GM23248 (cell line): Measurements from ENCODE around the gene PYGO1. TPM values are rescaled to one million over a fixed set of nuclear protein-coding genes. Genes with fewer than 3 reads are reported as not detected.
A peak's percentile ranks its signal among the peaks of the same experiment; 100 is the strongest.

Source experiments
- DNase-seq: peaks from one replicate; pipeline ENCODE4 v3.0.0-alpha.2; 2015
- H2AFZ ChIP-seq: fragments of 200-600 bp; sonication (generic); 2 replicates; pipeline ENCODE4 v1.6.1; 2016; ENCODE audit warnings: antibody characterized with exemption
- H3F3A ChIP-seq: fragments of 200-600 bp; sonication (generic); 2 replicates; pipeline ENCODE4 v1.6.1; 2016; ENCODE audit warnings: mild to moderate bottlenecking, antibody characterized with exemption, mixed run types; ENCODE audit not compliant: insufficient read depth
- H3K27ac ChIP-seq: fragments of 200-600 bp; sonication (generic); 2 replicates; pipeline ENCODE4 v1.5.1; 2016; ENCODE audit warnings: mild to moderate bottlenecking
- H3K27me3 ChIP-seq: fragments of 200-600 bp; sonication (generic); replicated peaks from 2 replicates; pipeline ENCODE4 v1.6.1; 2016; ENCODE audit warnings: mild to moderate bottlenecking; ENCODE audit not compliant: insufficient read depth
- H3K36me3 ChIP-seq: fragments of 200-600 bp; sonication (generic); 2 replicates; pipeline ENCODE4 v1.6.1; 2016; ENCODE audit warnings: low read depth, mild to moderate bottlenecking
- H3K4me1 ChIP-seq: fragments of 200-600 bp; sonication (generic); 2 replicates; pipeline ENCODE4 v1.6.1; 2016; ENCODE audit warnings: mild to moderate bottlenecking; ENCODE audit not compliant: insufficient read depth
- H3K4me2 ChIP-seq: fragments of 200-600 bp; sonication (generic); one replicate; pipeline ENCODE4 v1.6.1; 2016; ENCODE audit warnings: mild to moderate bottlenecking; ENCODE audit not compliant: unreplicated experiment
- H3K4me3 ChIP-seq: fragments of 200-600 bp; sonication (generic); 2 replicates; pipeline ENCODE4 v1.5.1; 2016; ENCODE audit warnings: mild to moderate bottlenecking
- H3K79me2 ChIP-seq: fragments of 200-600 bp; sonication (generic); 2 replicates; pipeline ENCODE4 v1.6.1; 2016; ENCODE audit warnings: mild to moderate bottlenecking; ENCODE audit not compliant: insufficient read depth
- H3K9ac ChIP-seq: fragments of 200-600 bp; sonication (generic); 2 replicates; pipeline ENCODE4 v1.6.1; 2016; ENCODE audit warnings: mild to moderate bottlenecking
- H3K9me2 ChIP-seq: fragments of 200-600 bp; sonication (generic); 2 replicates; pipeline ENCODE4 v1.6.1; 2016; ENCODE audit warnings: mixed run types, mild to moderate bottlenecking, moderate library complexity; ENCODE audit not compliant: insufficient read depth
- H3K9me3 ChIP-seq: fragments of 200-600 bp; sonication (generic); one replicate; pipeline ENCODE4 v1.6.1; 2017; ENCODE audit warnings: low read depth
- H4K20me1 ChIP-seq: fragments of 200-600 bp; sonication (generic); 2 replicates; pipeline ENCODE4 v1.6.0; 2016; ENCODE audit not compliant: insufficient read depth
- EZH2 ChIP-seq: fragments of 200-600 bp; sonication (generic); IDR thresholded peaks from 2 replicates; pipeline ENCODE4 v1.6.1; 2018; ENCODE audit warnings: antibody characterized with exemption, mild to moderate bottlenecking; ENCODE audit not compliant: insufficient read depth, poor library complexity, severe bottlenecking
- EZH2phosphoT487 ChIP-seq: fragments of 200-600 bp; sonication (generic); IDR thresholded peaks from 2 replicates; pipeline ENCODE4 v1.6.1; 2018; ENCODE audit warnings: antibody characterized with exemption, moderate library complexity, mild to moderate bottlenecking, low read depth; ENCODE audit not compliant: insufficient read depth
- WGBS, 2 experiments: methylation state at CpG; one replicate each; pipeline ENCODE4 v1.1.6; 2015 to 2017; ENCODE audit warnings: low lambda C conversion rate in 2 of 2, low coverage in 1 of 2; ENCODE audit errors: missing lambda C conversion rate in 2 of 2; 5-methylcytosine and 5-hydroxymethylcytosine counted together
- in situ Hi-C: fragments of 300-500 bp; cut with MboI; formaldehyde crosslinking; loops from 2 replicates; pipeline ENCODE4 v1.15.0; 2020
- polyA plus RNA-seq: library from polyadenylated mRNA; unstranded; fragments of >200 nt; fragmentation: Nextera tagmentation; extraction: Ambion mirVana; gene quantifications from 2 replicates; pipeline ENCODE4 v1.2.1, GENCODE V29; 2016
- total RNA-seq: library from RNA; depleted of rRNA; stranded (reverse); fragments of >200 nt; shearing (Covaris generic); gene quantifications from 2 replicates; pipeline ENCODE4 v1.2.3, GENCODE V29; 2014

Gene PYGO1
- total and polyA plus RNA-seq, 2 experiments from 2014 or later: 1.6 to 5.4 TPM

DNA sequence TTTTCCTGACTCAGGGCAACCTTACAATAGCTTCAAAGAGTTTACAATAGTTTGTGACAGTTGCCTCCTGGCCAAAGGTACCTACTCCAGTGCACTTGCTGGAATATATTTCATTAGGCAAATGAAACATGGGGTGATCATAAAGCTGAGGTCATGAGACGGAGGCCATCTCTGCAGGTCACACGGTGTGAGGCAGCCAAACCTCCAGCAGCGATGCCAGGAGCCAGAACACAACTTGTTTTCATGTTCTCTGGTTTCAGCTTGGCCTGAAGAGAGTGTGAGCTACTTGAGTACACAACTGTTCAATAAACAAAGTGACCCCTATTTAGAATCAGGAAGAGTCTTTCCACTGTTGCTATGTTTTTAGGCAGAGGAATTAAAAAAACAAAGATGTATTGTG lies 42.7 kb upstream of the PYGO1 start:
- no peak overlapping the region for H3K4me2 ChIP-seq
- no peaks in the 10 kb centered on the region for H3K9me2 ChIP-seq
- TF ChIP-seq EZH2phosphoT487 (no peak), EZH2 (no peak)
- H3K79me2 ChIP-seq: no peaks in the 10 kb centered on the region
- H3K27me3 ChIP-seq: no peaks in the 10 kb centered on the region; the same call in 1 of the 2 replicates
- WGBS, 2 experiments: 62 to 80% methylated on average over 3 of the region's 3 CpGs
- H3K36me3 ChIP-seq: no peaks in the 10 kb centered on the region
- no peaks in the 10 kb centered on the region for H3F3A ChIP-seq
- no peak overlapping the region for H3K4me3 ChIP-seq
- in situ Hi-C loops: loop anchor here (10.0 to 25.0 kb wide), 2 partner anchors 106 to 419 kb away; no protein-coding TSS in a partner anchor
- H2AFZ ChIP-seq: no peak overlapping the region
- no peak overlapping the region for H3K27ac ChIP-seq
- no peaks in the 10 kb centered on the region for H3K9me3 ChIP-seq
- H3K4me1 ChIP-seq: no peaks in the 10 kb centered on the region
- no peaks in the 10 kb centered on the region for H4K20me1 ChIP-seq
- H3K9ac ChIP-seq: no peak overlapping the region
- no peak for DNase-seq

GRCh38 chr15:55628369-55628730 lies 40.2 kb upstream of the PYGO1 start:
- Histone ChIP-seq H3K79me2 (no peaks in the 10 kb centered on the region), H3K4me2 (no peak overlapping the region), H4K20me1 (no peaks in the 10 kb centered on the region), H3K27me3 (no peaks in the 10 kb centered on the region; the same call in 1 of the 2 replicates), H3K27ac (no peak overlapping the region), H3K4me3 (no peak overlapping the region), H3K9ac (no peak overlapping the region), H3K9me2 (no peaks in the 10 kb centered on the region), H3K9me3 (no peaks in the 10 kb centered on the region), H2AFZ (peak overlapping the region; percentile 10; the same call in 1 of the 2 replicates), H3K4me1 (no peaks in the 10 kb centered on the region), H3F3A (no peaks in the 10 kb centered on the region), H3K36me3 (no peaks in the 10 kb centered on the region)
- DNase-seq: no peak
- 38 to 48% methylated on average over 2 of the region's 2 CpGs for WGBS, 2 experiments
- TF ChIP-seq EZH2: no peak
- TF ChIP-seq EZH2phosphoT487: no peak
- in situ Hi-C loops: loop anchor here (25.0 kb wide), 1 partner anchor 416 kb away; no protein-coding TSS in a partner anchor

DNA sequence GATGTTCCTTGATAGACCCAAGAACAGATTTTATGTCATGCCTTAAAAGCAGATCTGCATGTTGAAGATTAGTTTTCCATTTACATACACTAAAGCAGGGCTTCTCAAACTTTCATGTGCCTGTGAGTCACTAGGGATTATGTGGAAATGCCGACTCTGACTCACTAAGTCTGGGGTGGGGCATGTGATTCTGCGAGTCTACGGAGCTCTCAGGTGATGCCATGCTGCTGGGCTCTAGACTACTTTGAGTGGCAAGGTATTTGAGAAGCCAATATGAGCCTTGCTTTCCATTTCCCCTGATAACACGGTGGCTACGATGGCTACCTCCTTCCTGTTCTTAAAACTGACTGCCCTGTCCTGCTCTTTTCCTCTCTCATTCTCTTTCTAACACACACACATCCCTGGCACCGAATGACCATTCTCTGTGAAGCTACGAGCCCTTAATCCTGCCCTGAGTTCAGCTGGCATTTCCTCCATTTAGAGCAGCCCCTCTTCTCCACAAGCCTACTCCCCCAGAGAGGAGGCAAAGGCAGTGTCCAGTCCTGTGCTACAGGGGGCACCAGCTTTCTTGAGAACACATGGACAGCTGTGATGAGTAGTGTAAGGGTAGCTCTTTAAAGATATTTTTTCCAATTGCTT lies 39.7 kb upstream of the PYGO1 start:
- Histone ChIP-seq H3K79me2 (no peaks in the 10 kb centered on the region), H3K9ac (no peak overlapping the region), H3K4me1 (no peaks in the 10 kb centered on the region), H3K4me3 (no peak overlapping the region), H2AFZ (peak overlapping the region; percentile 10; the same call in 1 of the 2 replicates), H3K4me2 (peak overlapping the region; percentile 12), H3K27ac (no peak overlapping the region), H3F3A (no peaks in the 10 kb centered on the region), H4K20me1 (no peaks in the 10 kb centered on the region), H3K9me2 (no peaks in the 10 kb centered on the region), H3K27me3 (no peaks in the 10 kb centered on the region; the same call in 1 of the 2 replicates), H3K36me3 (no peaks in the 10 kb centered on the region), H3K9me3 (no peaks in the 10 kb centered on the region)
- WGBS, 2 experiments: 12 to 13% methylated on average over 7 of the region's 7 CpGs
- TF ChIP-seq EZH2phosphoT487: no peak
- no peak for TF ChIP-seq EZH2
- in situ Hi-C loops: loop anchor here (25.0 kb wide), 1 partner anchor 416 kb away; no protein-coding TSS in a partner anchor
- DNase-seq: peak; percentile 93

- Histone ChIP-seq H3K4me2 (no peak overlapping the region), H3K79me2 (no peaks in the 10 kb centered on the region), H3K9ac (no peak overlapping the region), H4K20me1 (no peaks in the 10 kb centered on the region), H3K9me2 (no peaks in the 10 kb centered on the region), H3K4me1 (no peaks in the 10 kb centered on the region), H2AFZ (no peak overlapping the region), H3K9me3 (no peaks in the 10 kb centered on the region), H3K27me3 (peaks cover 6% of the 10 kb centered on the region), H3K4me3 (no peak overlapping the region), H3F3A (no peaks in the 10 kb centered on the region), H3K27ac (no peak overlapping the region), H3K36me3 (no peaks in the 10 kb centered on the region)
- DNase-seq: no peak
- 30 to 40% methylated on average over 6 of the region's 6 CpGs for WGBS, 2 experiments
- TF ChIP-seq EZH2phosphoT487: no peak
- no peak for TF ChIP-seq EZH2
- in situ Hi-C loops: no loop called here
Observed at GRCh38 chr15:55619783-55620182, 31.6 kb upstream of the PYGO1 start.

DNA sequence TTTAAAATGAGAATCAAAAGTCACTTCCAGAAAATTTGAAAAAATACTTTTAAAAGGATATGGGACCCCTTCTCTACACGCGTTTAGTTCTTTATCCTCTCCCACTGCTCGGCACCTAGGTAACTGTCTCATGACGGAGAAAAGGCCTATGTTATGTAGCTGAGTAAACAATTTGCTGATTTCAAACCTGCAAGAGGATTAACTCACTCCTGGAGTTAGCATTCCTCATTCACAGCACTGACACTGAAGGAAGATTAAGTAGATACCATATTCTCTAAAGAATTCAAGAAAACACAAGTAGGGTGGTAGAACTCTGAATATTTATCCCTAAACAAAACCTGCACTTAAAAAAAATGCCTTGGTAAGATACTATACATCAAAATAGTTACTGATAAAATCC lies 30.2 kb upstream of the PYGO1 start:
- 89 to 91% methylated on average over 4 of the region's 4 CpGs for WGBS, 2 experiments

More for the DNA sequence above, 30.2 kb upstream of the PYGO1 start:
- H3K4me2 ChIP-seq: no peak overlapping the region
- no peaks in the 10 kb centered on the region for H3K36me3 ChIP-seq
- in situ Hi-C loops: no loop called here
- no peak overlapping the region for H3K4me3 ChIP-seq
- H3K27me3 ChIP-seq: peaks cover 20% of the 10 kb centered on the region
- H2AFZ ChIP-seq: no peak overlapping the region
- no peaks in the 10 kb centered on the region for H3K9me2 ChIP-seq
- DNase-seq: no peak
- H3F3A ChIP-seq: no peaks in the 10 kb centered on the region
- no peaks in the 10 kb centered on the region for H4K20me1 ChIP-seq
- H3K79me2 ChIP-seq: no peaks in the 10 kb centered on the region
- H3K9ac ChIP-seq: no peak overlapping the region
- TF ChIP-seq EZH2 (no peak), EZH2phosphoT487 (no peak)
- no peak overlapping the region for H3K27ac ChIP-seq
- H3K9me3 ChIP-seq: no peaks in the 10 kb centered on the region
- no peaks in the 10 kb centered on the region for H3K4me1 ChIP-seq
